ENCODE measurements around the gene NHERF2. TPM values are rescaled to one million over a fixed set of nuclear protein-coding genes. Genes with fewer than 3 reads are reported as not detected.

The NHERF2 gene
- total and polyA plus RNA-seq, 2 experiments from 2014 or later = 12.0 to 16.5 TPM

GRCh38 chr16:2075631-2076030 is 48.9 kb downstream of the NHERF2 start:
- Histone ChIP-seq H3F3A (replicated peaks; ENCODE audit: low read depth) (no peaks in the 10 kb centered on the region), H3K4me2 (no peak overlapping the region), H2AFZ (no peak overlapping the region), H3K4me3 (no peak overlapping the region), H3K36me3 (ENCODE audit: insufficient read depth) (no peaks in the 10 kb centered on the region; the same call in 1 of the 2 replicates), H3K79me2 (replicated peaks; ENCODE audit: insufficient read depth) (no peaks in the 10 kb centered on the region), H4K20me1 (replicated peaks; ENCODE audit: insufficient read depth) (no peaks in the 10 kb centered on the region; the same call in 1 of the 2 replicates), H3K4me1 (ENCODE audit: insufficient read depth) (no peaks in the 10 kb centered on the region), H3K27me3 (ENCODE audit: insufficient read depth) (no peaks in the 10 kb centered on the region), H3K27ac (ENCODE audit: low read depth) (no peak overlapping the region), H3K9me2 (ENCODE audit: insufficient read depth) (no peaks in the 10 kb centered on the region)
- Mint-ChIP-seq H3K9me3 (no peaks in the 10 kb centered on the region), H3K4me3 (no peak overlapping the region), H3K36me3 (ENCODE audit: low read depth) (peaks cover 8% of the 10 kb centered on the region), H3K27me3 (ENCODE audit: insufficient read depth, low read depth, poor library complexity) (peaks cover 1% of the 10 kb centered on the region), H3K27ac (no peak overlapping the region), H3K4me1 (no peaks in the 10 kb centered on the region)
- TF ChIP-seq CTCF (conservative IDR thresholded peaks at IDR 0.05; ENCODE audit: low read depth in 2 of 2) = no peak
- no peak for TF ChIP-seq EZH2 (IDR thresholded peaks at IDR 0.05; ENCODE audit: low read depth, unreplicated experiment)
- TF ChIP-seq REST (IDR thresholded peaks at IDR 0.05; ENCODE audit: unreplicated experiment) = no peak
- no peak for TF ChIP-seq ZNF114 (CRISPR knock-in tag; IDR thresholded peaks at IDR 0.05)
- no peak for TF ChIP-seq NANOG (IDR thresholded peaks at IDR 0.05; ENCODE audit: borderline replicate concordance)
- TF ChIP-seq STAT1 (IDR thresholded peaks at IDR 0.05; ENCODE audit: unreplicated experiment) = no peak
- no peak for TF ChIP-seq CREB1 (CRISPR knock-in tag; IDR thresholded peaks at IDR 0.05; ENCODE audit: low read depth)
- no peak for TF ChIP-seq EZH2phosphoT487 (IDR thresholded peaks at IDR 0.05; ENCODE audit: unreplicated experiment)
- TF ChIP-seq POLR2AphosphoS5 (IDR thresholded peaks at IDR 0.05; ENCODE audit: low read depth) = no peak
- no peak for TF ChIP-seq ZNF331 (CRISPR knock-in tag; IDR thresholded peaks at IDR 0.05; ENCODE audit: low read depth)
- TF ChIP-seq ETS1 (IDR thresholded peaks at IDR 0.05) = no peak
- TF ChIP-seq JUNB (IDR thresholded peaks at IDR 0.05; ENCODE audit: unreplicated experiment) = no peak
- no peak for TF ChIP-seq ZNF462 (CRISPR knock-in tag; IDR thresholded peaks at IDR 0.05)
- DNase-seq (ENCODE audit: low spot score) (no peak), ATAC-seq (no peak)
